Mucosa of descending colon (tissue), 3 donors: ENCODE data around the gene SCFD1. TPM values are rescaled to one million over a fixed set of nuclear protein-coding genes. Genes with fewer than 3 reads are reported as not detected.

ENCODE experiments used
- ATAC-seq: fragments of 200-7000 bp; cut with Tn5 transposase; one replicate; pipeline ENCODE4 v1.9.1; 2020; ENCODE audit warnings: mild to moderate bottlenecking, moderate library complexity
- DNase-seq, 3 donors: peaks; one replicate each; pipeline ENCODE4 v3.0.0-alpha.2; 2020
- H3K36me3 ChIP-seq: fragments of 200-600 bp; one replicate; pipeline ENCODE4 v1.8.0; 2021; ENCODE audit warnings: low read depth, mild to moderate bottlenecking
- H3K4me1 ChIP-seq: fragments of 200-600 bp; one replicate; pipeline ENCODE4 v1.8.0; 2021; ENCODE audit warnings: low read depth, mild to moderate bottlenecking
- H3K4me3 ChIP-seq: fragments of 200-600 bp; one replicate; pipeline ENCODE4 v1.8.0; 2021; ENCODE audit warnings: mild to moderate bottlenecking
- H3K9me3 ChIP-seq: fragments of 200-600 bp; one replicate; pipeline ENCODE4 v1.8.0; 2021; ENCODE audit warnings: mild to moderate bottlenecking
- intact Hi-C, 2 donors: fragments of 100-400 bp; cut with DNase I in 1 of 2; cut with micrococcal nuclease in 1 of 2; formaldehyde crosslinking; loops; one replicate each; pipeline versions ENCODE4 v1.11.0 to v1.11.1; 2022; cut with DNase I, micrococcal nuclease
- total RNA-seq, 3 donors: library from RNA; stranded (reverse); fragmentation: NEBNext Ultra II Directional in 2 of 3; extraction: Animal tissue kit (Norgen Biotek cat#: 25700) in 2 of 3; gene quantifications; one replicate each; pipeline versions ENCODE4 v1.2.1 to v1.2.4, GENCODE V29; 2021 to 2023
- TF ChIP-seq, protein P1 (sequence below): fragments of 200-600 bp; IDR thresholded peaks from one replicate; pipeline ENCODE4 v1.8.0; 2022; ENCODE audit warnings: antibody characterized with exemption, mild to moderate bottlenecking
- donor health status: DM: no; HTN: no; CAD: no; lungs with moderate emphysema.
- donor health status: DM: no; HTN: no; CAD: no.
- donor health status: DM: no; HTN: yes; CAD: no.

The SCFD1 gene
- total RNA-seq, 3 donors from 2014 or later = 55.4 to 79.3 (median 56.5) TPM

DNA sequence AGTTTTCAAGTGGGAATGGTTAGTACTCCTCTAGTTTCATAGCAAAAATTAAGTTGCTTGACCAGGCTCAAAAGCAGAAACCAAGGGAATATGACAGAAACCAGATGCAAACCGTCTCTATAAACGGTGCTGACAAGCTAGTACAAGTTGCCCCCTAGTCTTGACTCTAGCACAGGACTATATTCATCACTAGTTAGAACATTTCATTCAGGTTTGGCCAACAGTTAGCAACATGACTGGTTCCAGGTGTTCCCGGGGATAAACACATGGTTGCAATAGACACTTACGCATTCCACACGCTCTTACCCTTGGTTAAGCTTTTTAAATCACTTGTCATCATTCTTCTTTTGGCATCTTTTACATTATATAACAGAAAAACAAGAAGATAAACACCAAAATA, 103.6 kb downstream of the SCFD1 start:
- Histone ChIP-seq H3K9me3 (no peaks in the 10 kb centered on the region), H3K4me3 (no peak overlapping the region), H3K4me1 (no peaks in the 10 kb centered on the region), H3K36me3 (no peaks in the 10 kb centered on the region)
- DNase-seq (no peak), ATAC-seq (no peak)
- TF ChIP-seq, protein P1, sequence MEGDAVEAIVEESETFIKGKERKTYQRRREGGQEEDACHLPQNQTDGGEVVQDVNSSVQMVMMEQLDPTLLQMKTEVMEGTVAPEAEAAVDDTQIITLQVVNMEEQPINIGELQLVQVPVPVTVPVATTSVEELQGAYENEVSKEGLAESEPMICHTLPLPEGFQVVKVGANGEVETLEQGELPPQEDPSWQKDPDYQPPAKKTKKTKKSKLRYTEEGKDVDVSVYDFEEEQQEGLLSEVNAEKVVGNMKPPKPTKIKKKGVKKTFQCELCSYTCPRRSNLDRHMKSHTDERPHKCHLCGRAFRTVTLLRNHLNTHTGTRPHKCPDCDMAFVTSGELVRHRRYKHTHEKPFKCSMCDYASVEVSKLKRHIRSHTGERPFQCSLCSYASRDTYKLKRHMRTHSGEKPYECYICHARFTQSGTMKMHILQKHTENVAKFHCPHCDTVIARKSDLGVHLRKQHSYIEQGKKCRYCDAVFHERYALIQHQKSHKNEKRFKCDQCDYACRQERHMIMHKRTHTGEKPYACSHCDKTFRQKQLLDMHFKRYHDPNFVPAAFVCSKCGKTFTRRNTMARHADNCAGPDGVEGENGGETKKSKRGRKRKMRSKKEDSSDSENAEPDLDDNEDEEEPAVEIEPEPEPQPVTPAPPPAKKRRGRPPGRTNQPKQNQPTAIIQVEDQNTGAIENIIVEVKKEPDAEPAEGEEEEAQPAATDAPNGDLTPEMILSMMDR = no peak
- intact Hi-C loops = no loop called here

DNA sequence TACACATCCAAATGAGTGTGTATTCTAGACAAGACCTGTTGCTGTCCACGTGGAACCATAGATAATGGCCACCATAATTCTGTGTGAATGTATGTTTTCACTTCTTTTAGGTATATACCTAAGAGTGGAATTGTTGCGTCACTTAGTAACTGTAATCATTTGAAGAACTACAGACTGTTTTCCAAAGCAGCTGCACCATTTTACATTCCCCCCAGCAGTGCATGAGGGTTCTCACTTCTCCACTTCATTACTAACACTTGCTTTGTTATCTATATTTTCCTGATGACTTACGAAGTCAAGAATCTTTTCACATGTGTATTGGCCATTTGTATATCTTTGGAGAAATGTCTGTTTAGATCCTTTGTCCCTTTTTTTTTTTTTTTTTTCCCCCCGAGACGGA, 106.4 kb downstream of the SCFD1 start:
- H3K9me3 ChIP-seq = no peaks in the 10 kb centered on the region
- no peak overlapping the region for H3K4me3 ChIP-seq
- DNase-seq = no peak
- H3K36me3 ChIP-seq = no peaks in the 10 kb centered on the region
- intact Hi-C loops = no loop called here
- no peak for ATAC-seq
- no peaks in the 10 kb centered on the region for H3K4me1 ChIP-seq
- TF ChIP-seq, protein P1 = no peak

DNA sequence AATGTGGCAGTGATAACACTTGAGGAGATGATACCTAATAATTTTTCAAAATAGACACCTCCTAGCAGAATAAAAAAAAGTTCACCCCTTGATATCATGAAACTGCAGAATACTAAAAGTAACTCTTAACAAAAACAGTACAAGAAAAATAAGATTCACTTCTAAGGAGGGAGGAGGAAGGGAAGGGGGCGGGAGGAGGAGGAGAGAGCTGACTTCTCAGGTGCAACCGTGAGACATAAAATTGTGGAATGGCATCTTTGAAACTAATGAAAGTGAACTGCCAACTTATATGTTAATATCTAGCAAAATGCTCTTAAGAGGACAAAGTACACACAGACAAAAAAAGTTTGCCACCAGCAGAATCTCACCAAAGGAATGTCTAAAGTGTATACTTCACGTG, 115.8 kb downstream of the SCFD1 start:
- H3K4me3 ChIP-seq = no peak overlapping the region

DNA sequence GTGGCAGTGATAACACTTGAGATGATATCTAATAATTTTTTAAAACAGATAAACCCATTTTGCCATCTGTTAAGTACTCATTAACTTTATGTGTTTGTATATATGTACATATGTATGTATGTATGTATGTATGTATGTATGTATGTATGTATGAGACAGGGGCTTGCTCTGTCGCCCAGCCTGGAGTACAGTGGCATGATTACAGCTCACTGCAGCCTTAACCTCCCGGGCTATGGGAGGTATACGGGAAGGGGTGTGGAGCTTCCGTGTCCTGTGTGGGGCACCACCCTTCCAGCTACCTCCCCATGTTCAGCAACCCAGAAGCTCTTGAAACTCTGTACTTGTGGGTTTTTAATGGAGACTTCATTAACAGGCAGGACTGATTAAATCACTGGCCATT, 116.9 kb downstream of the SCFD1 start:
- H3K4me3 ChIP-seq = no peak overlapping the region
- no peak for DNase-seq
- H3K4me1 ChIP-seq = no peaks in the 10 kb centered on the region
- H3K36me3 ChIP-seq = no peaks in the 10 kb centered on the region
- no peaks in the 10 kb centered on the region for H3K9me3 ChIP-seq
- TF ChIP-seq, protein P1 = no peak
- no peak for ATAC-seq
- intact Hi-C loops = no loop called here

More for the DNA sequence above, 115.8 kb downstream of the SCFD1 start:
- TF ChIP-seq, protein P1 = no peak
- Histone ChIP-seq H3K36me3 (no peaks in the 10 kb centered on the region), H3K4me1 (no peaks in the 10 kb centered on the region), H3K9me3 (no peaks in the 10 kb centered on the region)
- ATAC-seq (no peak), DNase-seq (no peak)
- intact Hi-C loops = no loop called here

DNA sequence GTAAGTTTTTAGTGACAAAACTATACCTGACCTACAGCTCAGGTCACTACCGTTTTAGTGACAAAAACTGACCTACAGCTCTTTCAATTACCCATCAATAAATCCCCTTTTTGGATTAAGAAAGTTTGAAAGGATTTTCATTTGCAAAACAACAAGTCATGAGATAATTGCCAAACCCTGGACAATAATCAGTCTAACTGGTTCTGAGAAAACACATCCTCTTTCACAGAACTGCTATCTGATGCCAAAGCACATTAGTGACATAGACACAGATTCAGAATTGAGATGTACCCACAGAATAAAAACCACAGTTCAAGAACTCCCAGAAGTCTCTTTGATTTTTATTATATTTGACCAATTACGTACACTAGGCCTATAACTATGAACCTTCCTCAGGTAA, 126.2 kb downstream of the SCFD1 start:
- Histone ChIP-seq H3K9me3 (no peaks in the 10 kb centered on the region), H3K36me3 (no peaks in the 10 kb centered on the region), H3K4me1 (no peaks in the 10 kb centered on the region), H3K4me3 (no peak overlapping the region)
- TF ChIP-seq, protein P1 = no peak
- intact Hi-C loops = no loop called here
- no peak for ATAC-seq
- no peak for DNase-seq
